Neural cell (in vitro differentiated cells): ENCODE measurements around the gene FASLG. TPM values are rescaled to one million over a fixed set of nuclear protein-coding genes. Genes with fewer than 3 reads are reported as not detected.

Experiments used
- H2AFZ ChIP-seq: fragments of 200-600, 300-800 bp; sonication (generic), shearing (Covaris generic); 2 replicates; pipeline ENCODE4 v1.6.0; 2014; ENCODE audit warnings: low read depth, mild to moderate bottlenecking, antibody characterized with exemption, low read length, moderate library complexity
- H3F3A ChIP-seq: fragments of 200-600 bp; shearing (Covaris generic); 2 replicates; pipeline ENCODE4 v1.6.1; 2016; ENCODE audit warnings: mild to moderate bottlenecking, moderate library complexity, mixed read lengths, antibody characterized with exemption, low read length; ENCODE audit not compliant: insufficient read depth, poor library complexity, severe bottlenecking
- H3K27ac ChIP-seq: fragments of 200-600, 300-800 bp; sonication (generic), shearing (Covaris generic); 2 replicates; pipeline ENCODE4 v1.5.1; 2014; ENCODE audit warnings: mild to moderate bottlenecking, low read length, moderate library complexity
- H3K27me3 ChIP-seq: fragments of 300-800, 200-600 bp; sonication (generic), shearing (Covaris generic); 2 replicates; pipeline ENCODE4 v1.6.0; 2014; ENCODE audit warnings: mild to moderate bottlenecking, low read depth, low read length, moderate library complexity; ENCODE audit not compliant: insufficient read depth
- H3K36me3 ChIP-seq: fragments of 300-800, 200-600 bp; sonication (generic), shearing (Covaris generic); 2 replicates; pipeline ENCODE4 v1.5.1; 2014; ENCODE audit warnings: mild to moderate bottlenecking, antibody characterized with exemption, low read length, moderate library complexity; ENCODE audit not compliant: insufficient read depth
- H3K4me2 ChIP-seq: fragments of 300-800, 200-600 bp; sonication (generic), shearing (Covaris generic); 2 replicates; pipeline ENCODE4 v1.6.0; 2014; ENCODE audit warnings: mild to moderate bottlenecking, low read length
- H3K4me3 ChIP-seq: fragments of 300-800, 200-600 bp; sonication (generic), shearing (Covaris generic); 2 replicates; pipeline ENCODE4 v1.5.1; 2014; ENCODE audit warnings: mild to moderate bottlenecking, low read length, moderate library complexity
- H3K79me2 ChIP-seq: fragments of 200-600 bp; shearing (Covaris generic); replicated peaks from 2 replicates; pipeline ENCODE4 v1.6.0; 2014; ENCODE audit warnings: mild to moderate bottlenecking, low read length, moderate library complexity; ENCODE audit not compliant: insufficient read depth
- H3K9ac ChIP-seq: fragments of 300-800, 200-600 bp; sonication (generic), shearing (Covaris generic); 2 replicates; pipeline ENCODE4 v1.6.1; 2016; ENCODE audit warnings: mild to moderate bottlenecking, low read length, mixed read lengths
- H3K9me2 ChIP-seq: fragments of 200-600 bp; shearing (Covaris generic); 2 replicates; pipeline ENCODE4 v1.6.1; 2016; ENCODE audit warnings: mild to moderate bottlenecking, low read length, mixed read lengths; ENCODE audit not compliant: insufficient read depth
- H3K9me3 ChIP-seq: fragments of 200-600, 300-800 bp; sonication (generic), shearing (Covaris generic); 2 replicates; pipeline ENCODE4 v1.6.1; 2016; ENCODE audit warnings: mild to moderate bottlenecking, mixed run types, low read length, moderate library complexity, mixed read lengths
- H4K20me1 ChIP-seq: fragments of 200-600 bp; shearing (Covaris generic); 2 replicates; pipeline ENCODE4 v1.6.1; 2016; ENCODE audit warnings: mild to moderate bottlenecking, mixed run types; ENCODE audit not compliant: insufficient read depth
- CTCF ChIP-seq: fragments of 450-650 bp; IDR thresholded peaks from 2 replicates; pipeline ENCODE4 v1.5.1; 2014; ENCODE audit warnings: antibody characterized with exemption, mild to moderate bottlenecking, moderate library complexity; ENCODE audit not compliant: poor library complexity, severe bottlenecking
- EP300 ChIP-seq: fragments of 450-650 bp; conservative IDR thresholded peaks from 2 replicates; pipeline ENCODE4 v1.6.1; 2014; ENCODE audit warnings: antibody characterized with exemption, mild to moderate bottlenecking, moderate library complexity; ENCODE audit not compliant: poor library complexity, severe bottlenecking
- EZH2 ChIP-seq: fragments of 200-600, 300-800 bp; shearing (Covaris generic), sonication (generic); IDR thresholded peaks from 2 replicates; pipeline ENCODE4 v1.6.1; 2014; ENCODE audit warnings: antibody characterized with exemption, low read length, borderline replicate concordance, mild to moderate bottlenecking; ENCODE audit not compliant: insufficient read depth, poor library complexity, severe bottlenecking
- MXI1 ChIP-seq: fragments of 450-650 bp; conservative IDR thresholded peaks from 2 replicates; pipeline ENCODE4 v1.6.1; 2014; ENCODE audit warnings: antibody characterized with exemption, mild to moderate bottlenecking; ENCODE audit not compliant: poor library complexity, severe bottlenecking
- POLR2AphosphoS5 ChIP-seq: IDR thresholded peaks from 2 replicates; pipeline ENCODE4 v1.6.1; 2012
- RAD21 ChIP-seq: fragments of 450-650 bp; conservative IDR thresholded peaks from 2 replicates; pipeline ENCODE4 v1.6.1; 2014; ENCODE audit warnings: antibody characterized with exemption, mild to moderate bottlenecking, moderate library complexity
- REST ChIP-seq: IDR thresholded peaks from 2 replicates; pipeline ENCODE4 v1.6.1; 2012; ENCODE audit warnings: borderline replicate concordance
- SMC3 ChIP-seq: fragments of 450-650 bp; conservative IDR thresholded peaks from 2 replicates; pipeline ENCODE4 v1.6.1; 2014; ENCODE audit warnings: antibody characterized with exemption, mild to moderate bottlenecking, moderate library complexity; ENCODE audit not compliant: poor library complexity
- TAF1 ChIP-seq: IDR thresholded peaks from 2 replicates; pipeline ENCODE4 v1.6.1; 2012; ENCODE audit warnings: low read depth
- polyA plus RNA-seq: library from polyadenylated mRNA; depleted of rRNA; stranded (reverse); fragments of >200 nt; gene quantifications from 2 replicates; pipeline ENCODE4 v1.2.3, GENCODE V29; 2014

Gene FASLG
- polyA plus RNA-seq, 1 donor from 2014 or later: not detected

- Histone ChIP-seq H4K20me1 (no peaks in the 10 kb centered on the region), H3K9me3 (no peaks in the 10 kb centered on the region), H3K79me2 (no peaks in the 10 kb centered on the region), H3K9ac (no peak overlapping the region), H3F3A (no peaks in the 10 kb centered on the region), H3K4me2 (no peak overlapping the region), H3K27ac (no peak overlapping the region), H3K27me3 (no peaks in the 10 kb centered on the region), H3K4me3 (no peak overlapping the region), H3K36me3 (no peaks in the 10 kb centered on the region), H2AFZ (no peak overlapping the region), H3K9me2 (no peaks in the 10 kb centered on the region)
- TF ChIP-seq TAF1 (no peak), EZH2 (no peak), POLR2AphosphoS5 (no peak), SMC3 (no peak), CTCF (no peak), REST (no peak), MXI1 (no peak)
Measured at GRCh38 chr1:172699111-172699510, 40.2 kb downstream of the FASLG start.

GRCh38 chr1:172699695-172700227, 40.9 kb downstream of the FASLG start:
- H3F3A ChIP-seq: no peaks in the 10 kb centered on the region
- no peaks in the 10 kb centered on the region for H3K9me2 ChIP-seq
- H3K27me3 ChIP-seq: no peaks in the 10 kb centered on the region
- no peaks in the 10 kb centered on the region for H3K79me2 ChIP-seq
- H3K4me2 ChIP-seq: no peak overlapping the region
- H3K9me3 ChIP-seq: no peaks in the 10 kb centered on the region
- TF ChIP-seq REST (no peak), EP300 (no peak), EZH2 (no peak), CTCF (no peak), SMC3 (no peak), POLR2AphosphoS5 (no peak), TAF1 (no peak), MXI1 (no peak), RAD21 (no peak)
- H3K4me3 ChIP-seq: no peak overlapping the region
- no peak overlapping the region for H3K9ac ChIP-seq
- H4K20me1 ChIP-seq: no peaks in the 10 kb centered on the region
- no peaks in the 10 kb centered on the region for H3K36me3 ChIP-seq
- no peak overlapping the region for H2AFZ ChIP-seq
- H3K27ac ChIP-seq: no peak overlapping the region
